Esophagus muscularis mucosa (tissue), 3 donors: ENCODE measurements around the gene CLEC3B.

ENCODE experiments used
- CTCF ChIP-seq, 3 experiments: fragments of 200-600 bp in 2 of 3; fragments of 450-650 bp in 1 of 3; sonication (generic) in 2 of 3; IDR thresholded peaks; one replicate each; pipeline ENCODE4 v1.5.1; 2017 to 2019; ENCODE audit warnings: antibody characterized with exemption in 3 of 3, mild to moderate bottlenecking in 2 of 3, moderate library complexity in 1 of 3
- POLR2A ChIP-seq: fragments of 450-650 bp; IDR thresholded peaks from one replicate; pipeline ENCODE4 v1.6.1; 2017; ENCODE audit warnings: antibody characterized with exemption, moderate library complexity, mild to moderate bottlenecking, low read depth

- no peak for TF ChIP-seq CTCF (IDR thresholded peaks at IDR 0.05)
- no peak for TF ChIP-seq POLR2A
Measured at GRCh38 chr3:45027441-45027840, 1.3 kb downstream of the CLEC3B start.
